Central memory CD4-positive, alpha-beta T cell (primary cell): ENCODE measurements around the gene GPRC5C.

Experiments
- DNase-seq: peaks from one replicate; pipeline ENCODE4 v3.0.0; 2022

GPRC5C gene

GRCh38 chr17:74435775-74436359 lies 4.0 kb downstream of the GPRC5C start:
- DNase-seq, result no peak

GRCh38 chr17:74437702-74438101 lies 5.8 kb downstream of the GPRC5C start:
- no peak for DNase-seq

- no peak for DNase-seq
Observed at GRCh38 chr17:74439691-74440567, 8.0 kb downstream of the GPRC5C start.

GRCh38 chr17:74441537-74441936 lies 9.6 kb downstream of the GPRC5C start:
- DNase-seq, result no peak

- no peak for DNase-seq
Observed at GRCh38 chr17:74442291-74442669, 10.4 kb downstream of the GPRC5C start.

GRCh38 chr17:74442670-74443515 lies 11.0 kb downstream of the GPRC5C start:
- DNase-seq, result no peak

- DNase-seq, result no peak
Observed at GRCh38 chr17:74443516-74444296, 11.8 kb downstream of the GPRC5C start.

- DNase-seq, result no peak
Observed at GRCh38 chr17:74444406-74444805, 12.5 kb downstream of the GPRC5C start.

- no peak for DNase-seq
Observed at GRCh38 chr17:74445158-74445557, 13.3 kb downstream of the GPRC5C start.

GRCh38 chr17:74446551-74447500 lies 14.9 kb downstream of the GPRC5C start:
- no peak for DNase-seq

- no peak for DNase-seq
Observed at GRCh38 chr17:74447628-74448159, 15.8 kb downstream of the GPRC5C start.

- DNase-seq, result no peak
Observed at GRCh38 chr17:74448756-74449155, 16.9 kb downstream of the GPRC5C start.

GRCh38 chr17:74449306-74449705 lies 17.4 kb downstream of the GPRC5C start:
- no peak for DNase-seq

GRCh38 chr17:74449773-74450172 lies 17.9 kb downstream of the GPRC5C start:
- no peak for DNase-seq

- no peak for DNase-seq
Observed at GRCh38 chr17:74450231-74450630, 18.3 kb downstream of the GPRC5C start.

GRCh38 chr17:74450925-74451403 lies 19.1 kb downstream of the GPRC5C start:
- DNase-seq, result no peak

- no peak for DNase-seq
Observed at GRCh38 chr17:74451557-74451956, 19.7 kb downstream of the GPRC5C start.

GRCh38 chr17:74452033-74452840 lies 20.3 kb downstream of the GPRC5C start:
- no peak for DNase-seq

GRCh38 chr17:74452841-74453661 lies 21.2 kb downstream of the GPRC5C start:
- DNase-seq, result no peak
